GM12878 (cell line): ENCODE data around the gene THAP7. TPM values are rescaled to one million over a fixed set of nuclear protein-coding genes. Genes with fewer than 3 reads are reported as not detected.

Experiments
- ATAC-seq: fragments of 200-7000 bp; cut with Tn5 transposase; 3 replicates; pipeline ENCODE4 v1.9.1; 2020; ENCODE audit warnings: mild to moderate bottlenecking, moderate library complexity
- BruUV-seq: library from RNA; stranded (reverse); fragments of 400-500 nt; replicated peaks from 2 replicates; lab custom pipeline; 2021; lab: Mats Ljungman, UMichigan
- CTCF ChIA-PET: fragments of 300-600 bp; sonication (Branson Sonifier 250); formaldehyde crosslinking; extraction: SDS; loops from one replicate; lab custom pipeline; 2021; ENCODE audit warnings: inconsistent platforms; lab: Yijun Ruan, JAX
- POLR2A ChIA-PET: fragments of 350-600 bp; formaldehyde crosslinking; extraction: SDS; loops from one replicate; lab custom pipeline; 2021; ENCODE audit warnings: inconsistent platforms; lab: Charles Lee
- RAD21 ChIA-PET: fragments of 300-600 bp; sonication (Branson Sonifier 250); formaldehyde crosslinking; loops from one replicate; lab custom pipeline; 2023; ENCODE audit warnings: antibody characterized with exemption; ENCODE audit not compliant: unreplicated experiment; lab: Charles Lee
- SMC1A ChIA-PET: fragments of 300-600 bp; sonication (Branson Sonifier 250); formaldehyde crosslinking; loops from one replicate; lab custom pipeline; 2023; ENCODE audit not compliant: unreplicated experiment, uncharacterized antibody; lab: Charles Lee
- DNase-seq: peaks from one replicate; pipeline ENCODE4 v3.0.0-alpha.2; 2011; ENCODE audit warnings: low read depth, low spot score
- FAIRE-seq: peaks from 3 replicates; lab custom pipeline; 2011; peaks lifted over from hg19 to GRCh38; lab: Jason Lieb, UNC
- H2AFZ ChIP-seq: 2 replicates; pipeline ENCODE4 v1.6.0; 2011; ENCODE audit warnings: low read depth, low read length, control low read depth; ENCODE audit not compliant: control insufficient read depth
- H3K27ac ChIP-seq: 2 replicates; pipeline ENCODE4 v1.5.1; 2011; ENCODE audit warnings: control low read depth; ENCODE audit not compliant: control insufficient read depth, insufficient read depth
- H3K27me3 ChIP-seq, 2 experiments: replicated peaks in 1 of 2; 2 replicates each; pipeline versions ENCODE4 v1.6.0 to v1.6.1; 2011; ENCODE audit warnings: low read length in 1 of 2; ENCODE audit not compliant: control insufficient read depth in 2 of 2, insufficient read depth in 2 of 2
- H3K36me3 ChIP-seq, 2 experiments: 2 replicates each; pipeline ENCODE4 v1.5.1; 2011; ENCODE audit warnings: low read length in 1 of 2; ENCODE audit not compliant: control insufficient read depth in 2 of 2, insufficient read depth in 2 of 2
- H3K4me1 ChIP-seq: 2 replicates; pipeline ENCODE4 v1.6.1; 2011; ENCODE audit warnings: mild to moderate bottlenecking, low read length, moderate library complexity, mixed read lengths; ENCODE audit not compliant: control insufficient read depth, insufficient read depth
- H3K4me2 ChIP-seq: 2 replicates; pipeline ENCODE4 v1.6.0; 2011; ENCODE audit warnings: control low read depth; ENCODE audit not compliant: control insufficient read depth, insufficient read depth
- H3K4me3 ChIP-seq: fragments of 200-600 bp; sonication (generic); 2 replicates; pipeline ENCODE4 v1.5.1; 2016
- H3K79me2 ChIP-seq: 2 replicates; pipeline ENCODE4 v1.6.0; 2011; ENCODE audit warnings: low read length; ENCODE audit not compliant: control insufficient read depth, insufficient read depth
- H3K9ac ChIP-seq: 2 replicates; pipeline ENCODE4 v1.8.0; 2011; ENCODE audit warnings: low read length, control low read depth, mixed read lengths; ENCODE audit not compliant: control insufficient read depth, insufficient read depth
- H3K9me3 ChIP-seq: replicated peaks from 3 replicates; pipeline ENCODE4 v1.5.1; 2011; ENCODE audit warnings: mild to moderate bottlenecking, low read length; ENCODE audit not compliant: control insufficient read depth, insufficient read depth
- H4K20me1 ChIP-seq: 2 replicates; pipeline ENCODE4 v1.6.0; 2011; ENCODE audit not compliant: control insufficient read depth, insufficient read depth
- BCL11A ChIP-seq: IDR thresholded peaks from 2 replicates; pipeline ENCODE4 v1.6.1; 2011; ENCODE audit warnings: low read depth, low read length
- CEBPB ChIP-seq, 2 experiments: fragments of 150-350 bp in 1 of 2; IDR thresholded peaks; 2 replicates each; pipeline ENCODE4 v1.6.1; 2012 to 2014; ENCODE audit warnings: low read depth in 2 of 2, low read length in 2 of 2, borderline replicate concordance in 1 of 2, inconsistent platforms in 1 of 2
- GATAD2B ChIP-seq: fragments of 450-650 bp; conservative IDR thresholded peaks from 2 replicates; pipeline ENCODE4 v1.6.1; 2017; ENCODE audit warnings: low read depth, mild to moderate bottlenecking, moderate library complexity
- RB1 ChIP-seq: fragments of 450-650 bp; formaldehyde crosslinking; IDR thresholded peaks from 2 replicates; pipeline ENCODE4 v1.6.1; 2017; ENCODE audit warnings: mild to moderate bottlenecking, borderline replicate concordance
- RUNX3 ChIP-seq: IDR thresholded peaks from 2 replicates; pipeline ENCODE4 v1.6.1; 2012; ENCODE audit warnings: low read length, inconsistent platforms
- SREBF1 ChIP-seq: IDR thresholded peaks from 2 replicates; pipeline ENCODE4 v1.6.1; 2012; ENCODE audit warnings: mild to moderate bottlenecking, low read length
- SUZ12 ChIP-seq: fragments of 200-600 bp; sonication (generic); IDR thresholded peaks from one replicate; pipeline ENCODE4 v1.6.1; 2018; ENCODE audit warnings: antibody characterized with exemption, mild to moderate bottlenecking; ENCODE audit not compliant: unreplicated experiment
- WGBS: methylation state at CpG from one replicate; pipeline ENCODE4 v1.1.6; 2016; ENCODE audit warnings: low lambda C conversion rate; ENCODE audit not compliant: insufficient replicate concordance, insufficient coverage; ENCODE audit errors: missing lambda C conversion rate; 5-methylcytosine and 5-hydroxymethylcytosine counted together
- in situ Hi-C: fragments of 300-500 bp; cut with MboI; formaldehyde crosslinking; loops from 9 replicates; pipeline ENCODE4 v1.14.3; 2018; ENCODE audit warnings: mixed read lengths
- intact Hi-C: fragments of 100-400 bp; cut with micrococcal nuclease; formaldehyde crosslinking; loops from one replicate; pipeline ENCODE4 v1.14.2; 2022; ENCODE audit not compliant: unreplicated experiment
- polyA plus RNA-seq, 11 experiments: library from polyadenylated mRNA; depleted of rRNA in 4 of 11; unstranded in 6 of 11; stranded (reverse) in 5 of 11; fragments of >200 nt; fragmentation: Nextera tagmentation in 4 of 11; fragmentation: Illumina TruSeq in 1 of 11; extraction: Ambion mirVana in 4 of 11; extraction: Trizol in 1 of 11; gene quantifications; 1 replicate in 1 of 11; 2 replicates in 10 of 11; pipeline versions ENCODE4 v1.2.1 to v1.2.3, GENCODE V29; 2011 to 2016; ENCODE audit warnings: inconsistent platforms in 2 of 11, missing spikeins in 2 of 11, low read depth in 1 of 11
- total RNA-seq, 4 experiments: library from RNA; depleted of rRNA in 3 of 4; stranded (reverse); fragments of >200 nt in 3 of 4; fragmentation: Illumina TruSeq in 1 of 4; extraction: Trizol in 1 of 4; gene quantifications; 2 replicates each; pipeline versions ENCODE4 v1.2.1 to v1.2.3, GENCODE V29; 2013 to 2021
- TF ChIP-seq, protein P1 (sequence below): fragments of 450-650 bp; IDR thresholded peaks from 2 replicates; pipeline ENCODE4 v1.6.1; 2017; ENCODE audit warnings: mild to moderate bottlenecking, moderate library complexity
- TF ChIP-seq, protein P2 (sequence below): fragments of 150-350 bp; IDR thresholded peaks from 2 replicates; pipeline ENCODE4 v1.6.1; 2016; ENCODE audit warnings: low read depth, low read length
- TF ChIP-seq, protein P3 (sequence below): fragments of 450-650 bp; IDR thresholded peaks from 2 replicates; pipeline ENCODE4 v1.6.1; 2017; ENCODE audit warnings: mild to moderate bottlenecking

Gene THAP7
- total and polyA plus RNA-seq, 10 of the 15 experiments (the other 5 are each of a cell fraction or from before 2014, with no cell fraction given) = 0.66 to 58.3 (median 26.3) TPM

DNA sequence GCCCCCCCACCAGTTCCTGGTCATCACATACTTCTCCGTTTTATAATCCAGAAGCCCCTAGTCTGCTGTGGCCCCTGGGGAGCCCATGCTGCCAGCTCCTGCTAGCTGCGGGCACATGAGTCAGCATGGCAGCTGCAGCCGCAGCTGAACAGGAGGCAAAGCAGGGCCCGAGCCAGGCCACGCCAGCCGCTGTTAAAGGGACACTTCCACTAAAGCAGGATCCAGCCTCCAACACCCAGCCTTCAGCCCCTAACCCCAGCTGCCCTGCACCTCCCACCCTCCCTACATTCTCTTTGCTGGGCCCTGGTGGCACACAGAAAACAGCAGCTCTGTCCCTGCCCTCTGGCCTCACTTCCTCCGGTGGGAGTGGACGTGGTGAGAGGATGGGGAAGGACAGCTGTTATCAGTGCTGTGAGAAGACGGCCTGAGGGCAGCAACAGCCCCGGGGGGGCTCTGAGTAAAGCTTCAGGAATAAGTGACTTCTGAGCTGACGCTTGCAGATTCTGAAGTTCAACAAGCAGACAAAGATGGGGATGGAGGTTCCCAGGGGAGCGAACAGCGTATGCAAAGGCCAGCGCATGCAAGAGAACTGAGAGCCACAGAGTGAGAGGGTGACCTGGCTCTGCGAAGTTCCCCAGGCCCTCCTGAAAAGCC is 43.1 kb upstream of the THAP7 start (continued):
- TF ChIP-seq, protein P1, sequence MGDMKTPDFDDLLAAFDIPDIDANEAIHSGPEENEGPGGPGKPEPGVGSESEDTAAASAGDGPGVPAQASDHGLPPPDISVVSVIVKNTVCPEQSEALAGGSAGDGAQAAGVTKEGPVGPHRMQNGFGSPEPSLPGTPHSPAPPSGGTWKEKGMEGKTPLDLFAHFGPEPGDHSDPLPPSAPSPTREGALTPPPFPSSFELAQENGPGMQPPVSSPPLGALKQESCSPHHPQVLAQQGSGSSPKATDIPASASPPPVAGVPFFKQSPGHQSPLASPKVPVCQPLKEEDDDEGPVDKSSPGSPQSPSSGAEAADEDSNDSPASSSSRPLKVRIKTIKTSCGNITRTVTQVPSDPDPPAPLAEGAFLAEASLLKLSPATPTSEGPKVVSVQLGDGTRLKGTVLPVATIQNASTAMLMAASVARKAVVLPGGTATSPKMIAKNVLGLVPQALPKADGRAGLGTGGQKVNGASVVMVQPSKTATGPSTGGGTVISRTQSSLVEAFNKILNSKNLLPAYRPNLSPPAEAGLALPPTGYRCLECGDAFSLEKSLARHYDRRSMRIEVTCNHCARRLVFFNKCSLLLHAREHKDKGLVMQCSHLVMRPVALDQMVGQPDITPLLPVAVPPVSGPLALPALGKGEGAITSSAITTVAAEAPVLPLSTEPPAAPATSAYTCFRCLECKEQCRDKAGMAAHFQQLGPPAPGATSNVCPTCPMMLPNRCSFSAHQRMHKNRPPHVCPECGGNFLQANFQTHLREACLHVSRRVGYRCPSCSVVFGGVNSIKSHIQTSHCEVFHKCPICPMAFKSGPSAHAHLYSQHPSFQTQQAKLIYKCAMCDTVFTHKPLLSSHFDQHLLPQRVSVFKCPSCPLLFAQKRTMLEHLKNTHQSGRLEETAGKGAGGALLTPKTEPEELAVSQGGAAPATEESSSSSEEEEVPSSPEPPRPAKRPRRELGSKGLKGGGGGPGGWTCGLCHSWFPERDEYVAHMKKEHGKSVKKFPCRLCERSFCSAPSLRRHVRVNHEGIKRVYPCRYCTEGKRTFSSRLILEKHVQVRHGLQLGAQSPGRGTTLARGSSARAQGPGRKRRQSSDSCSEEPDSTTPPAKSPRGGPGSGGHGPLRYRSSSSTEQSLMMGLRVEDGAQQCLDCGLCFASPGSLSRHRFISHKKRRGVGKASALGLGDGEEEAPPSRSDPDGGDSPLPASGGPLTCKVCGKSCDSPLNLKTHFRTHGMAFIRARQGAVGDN = no peak

DNA sequence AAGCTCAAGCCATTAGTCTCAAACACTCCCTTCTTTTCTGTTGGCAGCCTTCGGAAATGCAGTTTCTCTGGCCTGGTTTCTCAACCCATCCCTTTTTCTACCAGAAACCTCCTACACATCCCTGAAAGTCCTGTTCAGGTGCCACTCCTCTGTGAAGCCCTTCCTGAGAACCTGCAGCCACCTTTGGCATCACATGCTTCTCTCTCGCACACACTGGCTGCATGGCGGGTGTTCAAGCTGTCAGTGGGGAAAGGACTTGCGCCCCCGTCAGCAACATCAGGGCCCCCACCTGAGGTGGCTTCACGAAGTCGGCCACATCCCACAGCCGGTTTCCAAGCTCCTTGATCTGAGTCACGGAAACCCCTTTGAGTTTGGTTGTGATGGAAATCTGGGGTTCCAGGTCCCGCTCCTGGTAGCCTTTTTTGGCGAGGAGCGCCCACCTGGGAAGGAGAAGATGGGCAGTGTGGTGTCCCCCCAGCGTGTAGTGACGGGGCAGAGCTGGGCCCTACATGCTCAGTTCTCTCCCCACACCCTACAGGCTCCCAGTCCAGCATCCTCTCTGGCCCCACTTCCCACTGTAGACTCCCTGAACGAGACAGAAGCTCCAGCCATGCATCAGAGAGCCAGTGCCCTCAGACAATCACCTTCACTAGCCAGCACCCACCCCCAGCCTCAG is 42.1 kb upstream of the THAP7 start:
- H3K9ac ChIP-seq = no peak overlapping the region
- DNase-seq = no peak
- no TSS peak for BruUV-seq
- H3K36me3 ChIP-seq = no peaks in the 10 kb centered on the region
- H2AFZ ChIP-seq = no peak overlapping the region
- ChIA-PET SMC1A (no interaction called here), CTCF (no interaction called here), POLR2A (no interaction called here), RAD21 (no interaction called here)
- H3K4me2 ChIP-seq = no peak overlapping the region
- no peak overlapping the region for H3K27ac ChIP-seq
- H3K4me3 ChIP-seq = no peak overlapping the region
- intact Hi-C loops (no loop called here), in situ Hi-C loops (no loop called here)
- no peaks in the 10 kb centered on the region for H3K9me3 ChIP-seq
- ATAC-seq = no peak
- no peaks in the 10 kb centered on the region; the same call in 1 of the 2 replicates for H3K4me1 ChIP-seq
- no peaks in the 10 kb centered on the region for H4K20me1 ChIP-seq
- WGBS = 64% methylated on average over 15 of the region's 15 CpGs
- H3K27me3 ChIP-seq = peaks cover 0 to 1% of the 10 kb centered on the region in 2 experiments; a peak in 2 of 4 replicates
- no peak for FAIRE-seq
- H3K79me2 ChIP-seq = no peaks in the 10 kb centered on the region
- TF ChIP-seq SREBF1 (no peak), SUZ12 (no peak), BCL11A (no peak), GATAD2B (no peak), RUNX3 (no peak), RB1 (no peak), CEBPB (IDR thresholded peaks at IDR 0.05; ENCODE audit: borderline replicate concordance in 1 of 2, low read depth in 2 of 2, low read length in 2 of 2) (no peak)
- TF ChIP-seq, protein P2, sequence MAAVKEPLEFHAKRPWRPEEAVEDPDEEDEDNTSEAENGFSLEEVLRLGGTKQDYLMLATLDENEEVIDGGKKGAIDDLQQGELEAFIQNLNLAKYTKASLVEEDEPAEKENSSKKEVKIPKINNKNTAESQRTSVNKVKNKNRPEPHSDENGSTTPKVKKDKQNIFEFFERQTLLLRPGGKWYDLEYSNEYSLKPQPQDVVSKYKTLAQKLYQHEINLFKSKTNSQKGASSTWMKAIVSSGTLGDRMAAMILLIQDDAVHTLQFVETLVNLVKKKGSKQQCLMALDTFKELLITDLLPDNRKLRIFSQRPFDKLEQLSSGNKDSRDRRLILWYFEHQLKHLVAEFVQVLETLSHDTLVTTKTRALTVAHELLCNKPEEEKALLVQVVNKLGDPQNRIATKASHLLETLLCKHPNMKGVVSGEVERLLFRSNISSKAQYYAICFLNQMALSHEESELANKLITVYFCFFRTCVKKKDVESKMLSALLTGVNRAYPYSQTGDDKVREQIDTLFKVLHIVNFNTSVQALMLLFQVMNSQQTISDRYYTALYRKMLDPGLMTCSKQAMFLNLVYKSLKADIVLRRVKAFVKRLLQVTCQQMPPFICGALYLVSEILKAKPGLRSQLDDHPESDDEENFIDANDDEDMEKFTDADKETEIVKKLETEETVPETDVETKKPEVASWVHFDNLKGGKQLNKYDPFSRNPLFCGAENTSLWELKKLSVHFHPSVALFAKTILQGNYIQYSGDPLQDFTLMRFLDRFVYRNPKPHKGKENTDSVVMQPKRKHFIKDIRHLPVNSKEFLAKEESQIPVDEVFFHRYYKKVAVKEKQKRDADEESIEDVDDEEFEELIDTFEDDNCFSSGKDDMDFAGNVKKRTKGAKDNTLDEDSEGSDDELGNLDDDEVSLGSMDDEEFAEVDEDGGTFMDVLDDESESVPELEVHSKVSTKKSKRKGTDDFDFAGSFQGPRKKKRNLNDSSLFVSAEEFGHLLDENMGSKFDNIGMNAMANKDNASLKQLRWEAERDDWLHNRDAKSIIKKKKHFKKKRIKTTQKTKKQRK = no peak
- TF ChIP-seq, protein P3, sequence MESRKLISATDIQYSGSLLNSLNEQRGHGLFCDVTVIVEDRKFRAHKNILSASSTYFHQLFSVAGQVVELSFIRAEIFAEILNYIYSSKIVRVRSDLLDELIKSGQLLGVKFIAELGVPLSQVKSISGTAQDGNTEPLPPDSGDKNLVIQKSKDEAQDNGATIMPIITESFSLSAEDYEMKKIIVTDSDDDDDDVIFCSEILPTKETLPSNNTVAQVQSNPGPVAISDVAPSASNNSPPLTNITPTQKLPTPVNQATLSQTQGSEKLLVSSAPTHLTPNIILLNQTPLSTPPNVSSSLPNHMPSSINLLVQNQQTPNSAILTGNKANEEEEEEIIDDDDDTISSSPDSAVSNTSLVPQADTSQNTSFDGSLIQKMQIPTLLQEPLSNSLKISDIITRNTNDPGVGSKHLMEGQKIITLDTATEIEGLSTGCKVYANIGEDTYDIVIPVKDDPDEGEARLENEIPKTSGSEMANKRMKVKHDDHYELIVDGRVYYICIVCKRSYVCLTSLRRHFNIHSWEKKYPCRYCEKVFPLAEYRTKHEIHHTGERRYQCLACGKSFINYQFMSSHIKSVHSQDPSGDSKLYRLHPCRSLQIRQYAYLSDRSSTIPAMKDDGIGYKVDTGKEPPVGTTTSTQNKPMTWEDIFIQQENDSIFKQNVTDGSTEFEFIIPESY = no peak
